GM18873 (cell line): Measurements from ENCODE around the gene ARHGEF9.
"Not testable (repeated sequence)": the region's sequence is repeated elsewhere in the genome, so short reads cannot be mapped to it uniquely, and the experiment has no call there.

Experiments
- ATAC-seq: cut with Tn5 transposase; IDR thresholded peaks from one replicate; pipeline ENCODE4 v1.9.1; 2021; ENCODE audit warnings: mild to moderate bottlenecking, moderate library complexity, moderate number of reproducible peaks; ENCODE audit not compliant: unreplicated experiment, low FRiP score

The ARHGEF9 gene

DNA sequence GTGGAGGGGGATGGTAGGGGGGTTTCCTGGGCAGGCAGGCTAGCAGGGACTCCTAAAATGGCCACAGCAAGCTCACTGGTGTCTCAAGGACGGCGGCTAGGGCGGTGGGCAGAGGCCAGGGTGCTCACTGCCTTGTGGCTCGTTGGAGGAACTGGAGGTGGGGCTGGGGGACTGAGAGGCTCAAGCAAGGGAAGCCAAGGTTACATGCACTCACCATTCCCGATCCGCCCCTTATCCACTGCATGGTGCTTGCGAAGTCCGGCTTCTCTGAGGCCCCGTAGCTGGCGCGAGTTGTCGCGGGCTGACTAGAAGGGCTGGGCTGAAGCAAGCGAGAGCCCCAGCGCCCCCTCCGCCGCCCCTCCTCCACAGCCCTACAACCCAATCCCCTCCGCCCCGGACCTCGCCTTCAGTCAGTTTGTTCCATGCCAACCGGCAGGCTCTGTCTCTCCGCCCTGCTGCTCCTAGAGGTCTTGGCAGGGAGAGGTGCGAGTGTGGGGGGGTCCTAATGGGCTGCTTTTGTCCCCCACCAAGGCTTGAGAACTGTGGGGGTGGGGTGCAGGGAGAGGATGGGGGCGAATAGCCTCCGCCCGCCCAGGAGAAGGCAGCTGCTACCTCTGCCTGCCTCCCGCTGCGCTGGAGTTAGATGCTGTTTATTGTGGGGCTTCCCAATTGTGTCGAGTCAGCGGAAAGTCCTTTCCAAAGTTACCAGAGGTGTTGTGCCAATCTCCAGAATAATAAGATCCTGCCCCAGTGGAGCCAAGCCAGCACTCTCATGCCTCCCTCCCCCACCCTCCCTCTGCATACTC, at the start of gene ARHGEF9:
Gene ARHGEF9, minus strand, starts transcription at position 313 of the 806 bp plus-strand sequence. Its CDS starts 69 bp downstream, at position 244.
- ATAC-seq, result no peak

- not testable (repeated sequence) for ATAC-seq
Observed at GRCh38 chrX:63825446-63825845, 40.4 kb upstream of the ARHGEF9 start.

GRCh38 chrX:63818156-63818555, 33.1 kb upstream of the ARHGEF9 start:
- ATAC-seq, result no peak

DNA sequence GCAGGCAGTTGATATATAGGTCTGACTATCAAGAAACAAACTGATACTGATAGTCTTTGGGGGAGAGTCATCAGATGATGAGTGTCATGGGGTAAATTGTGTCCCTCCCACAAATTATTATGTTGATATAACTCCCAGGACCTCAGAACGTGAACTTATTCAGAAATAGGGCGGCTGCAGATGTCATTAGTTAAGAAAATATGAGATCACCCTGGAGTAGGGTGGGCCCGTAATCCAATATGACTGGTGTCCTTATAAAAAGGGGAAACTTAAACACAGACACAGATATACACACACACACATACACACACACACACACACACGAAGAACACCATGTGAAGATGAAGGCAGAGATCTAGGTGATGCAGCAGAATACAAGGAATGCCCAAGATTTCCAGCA, 32.7 kb upstream of the ARHGEF9 start:
- no peak for ATAC-seq

- no peak for ATAC-seq
Observed at GRCh38 chrX:63812823-63813222, 27.8 kb upstream of the ARHGEF9 start.

DNA sequence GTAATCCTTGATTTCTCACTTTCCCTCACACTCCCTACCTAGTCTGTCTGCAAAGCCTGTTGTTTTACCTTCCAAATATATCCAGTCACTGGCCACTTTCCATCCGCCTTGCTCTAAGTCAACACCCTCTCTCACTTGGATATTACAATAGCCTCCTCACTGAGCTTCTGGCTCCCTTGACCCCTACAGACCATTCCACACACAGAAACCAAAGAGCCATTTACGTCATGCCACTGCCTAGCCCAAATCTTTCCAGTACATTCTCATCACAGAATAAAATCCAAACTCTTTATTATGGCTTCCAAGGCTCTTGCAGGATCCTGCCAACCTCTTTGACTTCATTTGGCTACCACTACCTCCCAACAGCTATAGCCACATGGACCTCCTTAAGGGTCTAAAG, 25.7 kb upstream of the ARHGEF9 start:
- ATAC-seq, result no peak

DNA sequence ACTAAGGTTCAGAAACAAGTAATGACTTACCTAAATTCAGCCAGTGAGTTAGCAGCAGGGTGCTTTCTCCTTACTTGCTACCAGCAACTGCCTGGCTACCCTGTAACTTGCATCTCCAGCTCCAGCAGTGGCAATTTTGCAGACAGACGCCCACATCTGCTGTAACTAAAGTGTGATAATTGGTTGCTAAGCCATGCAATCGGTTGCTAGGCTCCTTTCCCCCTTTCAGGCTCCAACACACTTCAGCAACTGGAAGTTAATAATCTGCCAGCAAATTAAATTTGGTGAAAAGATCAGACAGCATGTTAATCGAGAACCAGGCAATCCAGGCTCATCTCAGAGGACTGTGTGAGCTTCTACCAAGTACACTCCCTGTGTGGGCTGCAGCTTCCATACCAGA, 24.2 kb upstream of the ARHGEF9 start:
- ATAC-seq, result no peak

DNA sequence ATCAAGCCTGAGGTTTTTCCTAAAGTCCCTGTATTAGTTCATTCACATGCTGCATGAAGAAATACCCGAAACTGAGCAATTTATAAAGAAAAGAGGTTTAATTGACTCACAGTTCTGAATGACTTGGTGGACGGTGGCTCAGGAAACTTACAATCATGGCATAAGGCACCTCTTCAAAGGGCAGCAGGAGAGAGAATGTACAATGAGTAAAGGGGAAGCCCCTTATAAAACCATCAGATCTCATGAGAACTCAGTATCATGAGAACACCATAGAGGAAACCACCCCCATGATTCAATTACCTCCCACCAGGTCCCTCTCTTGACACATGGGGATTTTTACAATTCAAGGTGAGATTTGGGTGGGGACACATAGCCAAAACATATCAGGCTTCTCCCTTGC, 10.4 kb upstream of the ARHGEF9 start:
- not testable (repeated sequence) for ATAC-seq

DNA sequence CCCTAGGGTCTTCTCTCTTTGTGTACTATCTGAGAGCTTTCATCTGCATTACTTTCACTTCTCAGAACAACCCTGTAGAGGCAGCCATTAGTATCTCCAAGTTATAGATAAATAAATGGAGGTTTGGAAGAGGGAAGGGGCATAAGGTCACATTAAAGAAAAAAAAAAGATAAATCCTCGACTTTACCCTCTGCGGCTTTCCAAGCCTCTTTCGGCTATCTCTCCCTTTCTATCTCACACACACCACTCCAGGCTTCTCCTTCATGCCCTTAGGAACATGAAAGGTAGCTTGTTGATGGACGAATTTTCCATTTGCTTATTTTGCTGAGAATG, 660 bp upstream of the ARHGEF9 start:
- ATAC-seq, result no peak

DNA sequence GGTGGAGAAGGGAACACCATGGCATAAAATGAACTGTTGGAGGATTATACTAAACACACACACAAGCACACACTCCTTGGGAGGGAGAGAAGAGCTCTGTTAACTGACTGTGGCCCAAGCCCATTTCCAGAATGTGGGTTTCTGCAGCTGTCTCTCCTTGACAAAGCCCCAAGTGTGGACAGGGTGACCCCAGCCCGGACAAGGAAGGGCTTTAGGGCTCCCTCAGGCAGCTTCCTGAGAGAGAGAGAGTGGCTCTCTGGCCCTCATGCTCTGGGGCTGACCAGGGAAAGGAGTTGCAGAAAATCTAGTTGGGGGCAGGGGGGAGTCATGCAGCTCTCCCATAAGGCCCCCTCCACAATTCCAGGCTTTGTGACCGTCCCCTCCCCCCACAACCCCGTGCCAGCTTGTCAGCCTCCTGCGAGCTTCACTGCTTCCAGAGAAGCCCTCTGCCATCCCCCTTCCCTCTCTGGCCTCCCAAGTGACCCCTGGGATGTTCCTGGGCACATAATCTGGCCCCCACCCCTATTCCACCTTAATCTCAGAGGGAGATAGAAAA, 590 bp downstream of the ARHGEF9 start:
- no peak for ATAC-seq

- no peak for ATAC-seq
Observed at GRCh38 chrX:63782515-63782914, 2.5 kb downstream of the ARHGEF9 start.

DNA sequence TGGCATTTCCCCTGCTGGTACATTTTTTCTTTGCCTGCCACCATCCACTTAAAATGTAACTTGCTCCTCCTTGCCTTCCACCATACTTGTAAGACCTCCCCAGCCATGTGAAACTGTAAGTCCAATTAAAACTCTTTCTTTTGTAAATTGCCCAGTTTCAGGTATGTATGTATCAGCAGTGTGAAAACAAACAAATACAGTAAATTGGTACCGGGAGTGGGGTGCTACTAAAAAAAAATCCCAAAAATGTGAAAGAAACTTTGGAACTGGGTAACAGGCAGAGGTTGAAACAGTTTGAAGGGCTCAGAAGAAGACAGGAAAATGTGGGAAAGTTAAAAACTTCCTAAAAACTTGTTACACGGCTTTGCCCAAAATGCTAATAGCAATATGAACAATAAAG, 16.3 kb downstream of the ARHGEF9 start:
- no peak for ATAC-seq

- ATAC-seq, result no peak
Observed at GRCh38 chrX:63765712-63766111, 19.3 kb downstream of the ARHGEF9 start.

DNA sequence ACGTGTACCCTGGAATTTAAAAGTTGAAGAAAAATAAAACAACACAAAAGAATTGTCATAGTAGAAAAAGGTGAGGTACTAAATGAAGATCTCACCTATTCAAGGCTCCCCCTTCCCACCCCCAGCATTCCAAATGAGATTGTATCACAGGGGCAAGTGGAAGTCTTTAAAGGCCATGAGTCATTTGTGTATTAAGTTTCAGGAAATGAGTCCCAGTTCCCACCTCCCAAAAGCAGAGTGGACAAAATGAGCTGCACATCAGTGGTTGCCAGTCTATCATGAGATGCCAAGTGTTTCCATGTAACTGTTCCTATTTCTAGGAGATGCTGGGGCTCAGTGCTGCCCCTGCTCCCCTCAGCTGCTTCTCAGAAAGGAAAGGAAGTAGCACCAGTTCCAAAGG, 20.1 kb downstream of the ARHGEF9 start:
- no peak for ATAC-seq

DNA sequence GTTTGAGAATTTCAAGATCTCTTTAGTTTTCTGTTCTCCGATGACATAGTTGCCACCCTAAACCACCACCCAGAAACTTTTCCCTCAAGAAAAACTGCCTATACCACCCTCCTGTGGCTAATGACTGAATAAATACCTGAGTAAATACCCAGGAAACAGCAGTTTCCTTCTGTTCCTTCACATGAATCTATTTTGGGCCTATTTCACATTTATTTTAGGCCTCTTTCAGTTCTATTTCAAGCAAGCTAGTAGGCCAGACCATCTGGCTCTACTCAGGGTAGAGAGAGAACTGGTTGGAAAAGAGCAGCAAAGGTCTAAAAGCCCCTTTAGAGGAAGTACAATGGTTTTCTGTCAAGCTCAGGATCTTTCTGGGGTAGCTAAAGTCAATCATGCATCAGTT, 23.4 kb downstream of the ARHGEF9 start:
- ATAC-seq, result peak; percentile 81

GRCh38 chrX:63758011-63758410, 27.0 kb downstream of the ARHGEF9 start:
- no peak for ATAC-seq

DNA sequence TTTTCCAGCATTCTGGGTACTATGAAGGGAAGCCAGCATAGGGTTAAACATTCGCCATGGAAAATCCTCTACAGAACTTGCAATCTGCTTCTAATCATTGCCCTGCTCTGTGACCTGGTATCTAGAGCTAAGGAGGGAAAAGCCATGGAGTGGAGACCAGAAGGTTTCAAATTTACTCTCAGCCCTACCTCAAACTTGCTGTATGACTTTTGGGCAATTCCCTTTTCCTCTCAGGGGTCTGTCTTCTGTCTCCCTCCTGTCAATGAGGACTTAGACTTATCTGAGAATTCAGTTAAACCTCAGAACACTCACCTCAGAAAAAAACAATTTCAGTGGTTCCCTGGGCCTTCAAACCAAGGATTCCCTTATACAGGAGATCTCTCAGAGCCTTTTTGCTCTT, 29.1 kb downstream of the ARHGEF9 start:
- ATAC-seq, result peak; percentile 39

- ATAC-seq, result peak; percentile 88
Observed at GRCh38 chrX:63754860-63755579, 30.0 kb downstream of the ARHGEF9 start.

DNA sequence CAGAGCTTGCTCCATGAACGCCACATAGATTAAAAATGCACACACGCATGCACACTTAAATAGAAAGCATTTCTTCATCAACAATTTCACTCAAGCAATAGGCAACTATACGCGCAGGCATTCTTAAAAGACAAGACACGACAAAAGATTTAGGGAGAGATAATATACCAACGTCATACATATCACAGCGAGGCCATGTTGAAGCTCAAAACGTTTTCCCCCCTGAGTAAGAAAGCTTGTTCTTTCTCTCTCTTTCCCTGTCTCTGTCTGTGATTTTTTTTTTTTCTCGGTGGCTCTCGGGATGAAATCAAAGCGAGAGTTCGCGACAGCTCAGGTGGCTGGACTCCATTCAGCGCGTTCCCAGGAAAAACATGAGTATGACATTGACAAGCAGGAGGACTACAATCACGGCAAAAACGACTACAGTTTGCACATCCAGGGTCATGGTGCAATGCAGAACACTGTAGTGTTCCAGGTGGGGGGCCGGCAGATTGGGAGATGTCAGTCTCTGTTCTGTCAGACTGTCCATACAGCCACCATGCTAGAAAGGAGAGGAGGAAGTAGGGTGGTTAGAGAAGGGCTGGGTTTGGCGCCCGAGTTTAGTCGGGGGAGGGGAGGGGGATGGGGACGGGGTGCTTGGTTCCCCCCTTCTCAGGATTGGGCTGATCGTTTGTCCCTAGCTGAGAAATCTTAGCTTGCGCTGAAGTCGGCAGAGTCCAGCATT, 30.7 kb downstream of the ARHGEF9 start:
- ATAC-seq, result no peak

- no peak for ATAC-seq
Observed at GRCh38 chrX:63751481-63751880, 33.5 kb downstream of the ARHGEF9 start.

DNA sequence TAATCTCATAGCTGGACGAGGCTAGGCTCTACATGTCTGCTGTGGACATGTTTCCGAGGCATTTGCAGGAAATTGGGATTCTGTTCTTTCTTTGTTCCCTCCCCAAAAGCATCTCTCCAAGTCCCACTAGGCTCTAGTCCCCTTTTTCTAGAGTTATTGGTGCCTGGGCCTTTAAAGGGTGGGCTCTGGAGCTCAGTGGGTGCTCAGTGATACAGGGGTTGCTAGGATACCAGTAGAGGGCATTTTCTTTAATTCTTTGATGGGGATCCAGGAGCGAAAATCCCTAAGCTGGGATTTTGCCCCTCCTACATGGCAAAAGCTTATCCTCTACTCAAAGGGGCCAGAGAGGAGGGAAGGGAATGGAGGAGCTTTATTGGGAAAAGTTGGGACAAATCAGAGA, 34.2 kb downstream of the ARHGEF9 start:
- no peak for ATAC-seq
